ENCODE data around the gene TNK1.

- TF ChIP-seq CTCF (IDR thresholded peaks at IDR 0.05) (no peak), POLR2A (IDR thresholded peaks at IDR 0.05) (no peak)
These were observed 13.8 kb upstream of the TNK1 start for GRCh38 chr17:7367083-7367482.
